Measurements from ENCODE around the gene CENPM.

The CENPM gene

GRCh38 chr22:41983513-41984405 is 36.8 kb upstream of the CENPM start:
- TF ChIP-seq CTCF (IDR thresholded peaks at IDR 0.05) = no peak
- TF ChIP-seq ZFX (IDR thresholded peaks at IDR 0.05; ENCODE audit: borderline replicate concordance) = no peak

GRCh38 chr22:41982865-41983264 is 35.9 kb upstream of the CENPM start:
- no peak overlapping the region for H3K27ac ChIP-seq
- TF ChIP-seq CTCF (IDR thresholded peaks at IDR 0.05) = no peak

More at GRCh38 chr22:41983513-41984405, 36.8 kb upstream of the CENPM start:
- no peak overlapping the region for H3K27ac ChIP-seq

DNA sequence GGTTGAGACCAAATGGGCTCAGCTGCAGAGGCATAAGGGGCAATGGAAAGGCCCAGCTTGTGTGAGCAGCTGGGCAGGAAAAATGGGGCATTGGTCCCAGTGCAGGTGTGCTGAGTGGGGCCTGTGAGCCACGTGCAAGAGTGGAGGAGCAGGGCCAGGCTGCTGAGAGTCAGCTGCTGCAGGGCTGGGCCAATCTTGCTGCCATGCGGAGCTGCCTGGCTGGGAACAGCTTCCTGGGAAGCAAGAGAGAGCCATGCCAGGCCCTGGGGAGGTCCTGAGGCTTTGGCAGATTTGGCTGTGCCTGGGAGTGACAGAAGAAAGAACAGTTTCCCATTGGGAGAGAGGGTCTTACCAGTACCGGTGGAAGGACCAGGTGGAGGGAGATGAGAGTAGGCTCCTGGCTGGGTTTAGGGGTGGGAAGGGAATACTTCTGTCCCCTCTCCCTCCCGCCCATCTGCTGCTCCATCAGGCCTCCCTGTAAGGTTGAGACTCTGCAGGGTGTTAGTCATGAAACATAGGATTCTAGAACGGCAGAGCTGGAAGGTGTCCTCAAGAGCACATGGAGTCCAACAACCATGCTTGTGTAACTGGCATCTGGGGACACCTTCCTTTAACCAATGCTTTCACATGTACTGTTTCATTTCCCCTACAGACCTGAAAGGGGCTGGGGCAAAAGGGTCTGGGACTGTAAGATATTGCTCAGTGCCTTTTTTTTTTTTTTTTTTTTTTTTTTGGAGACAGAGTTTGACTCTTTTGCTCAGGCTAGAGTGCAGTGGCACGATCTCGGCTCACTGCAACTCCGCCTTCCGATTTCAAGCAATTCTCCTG is 32.7 kb upstream of the CENPM start:
- no peak overlapping the region for H3K27ac ChIP-seq
- TF ChIP-seq CTCF (IDR thresholded peaks at IDR 0.05) (no peak), ZFX (IDR thresholded peaks at IDR 0.05; ENCODE audit: borderline replicate concordance) (no peak)

- no peak overlapping the region for H3K27ac ChIP-seq
These were observed 31.8 kb upstream of the CENPM start for GRCh38 chr22:41978732-41979131.

GRCh38 chr22:41976961-41977566 is 30.1 kb upstream of the CENPM start:
- no peak for TF ChIP-seq ZFX (IDR thresholded peaks at IDR 0.05; ENCODE audit: borderline replicate concordance)
- no peak for TF ChIP-seq CTCF (IDR thresholded peaks at IDR 0.05)
- H3K27ac ChIP-seq = no peak overlapping the region

More at GRCh38 chr22:41978732-41979131, 31.8 kb upstream of the CENPM start:
- TF ChIP-seq CTCF (IDR thresholded peaks at IDR 0.05) (no peak), ZFX (IDR thresholded peaks at IDR 0.05; ENCODE audit: borderline replicate concordance) (no peak)

DNA sequence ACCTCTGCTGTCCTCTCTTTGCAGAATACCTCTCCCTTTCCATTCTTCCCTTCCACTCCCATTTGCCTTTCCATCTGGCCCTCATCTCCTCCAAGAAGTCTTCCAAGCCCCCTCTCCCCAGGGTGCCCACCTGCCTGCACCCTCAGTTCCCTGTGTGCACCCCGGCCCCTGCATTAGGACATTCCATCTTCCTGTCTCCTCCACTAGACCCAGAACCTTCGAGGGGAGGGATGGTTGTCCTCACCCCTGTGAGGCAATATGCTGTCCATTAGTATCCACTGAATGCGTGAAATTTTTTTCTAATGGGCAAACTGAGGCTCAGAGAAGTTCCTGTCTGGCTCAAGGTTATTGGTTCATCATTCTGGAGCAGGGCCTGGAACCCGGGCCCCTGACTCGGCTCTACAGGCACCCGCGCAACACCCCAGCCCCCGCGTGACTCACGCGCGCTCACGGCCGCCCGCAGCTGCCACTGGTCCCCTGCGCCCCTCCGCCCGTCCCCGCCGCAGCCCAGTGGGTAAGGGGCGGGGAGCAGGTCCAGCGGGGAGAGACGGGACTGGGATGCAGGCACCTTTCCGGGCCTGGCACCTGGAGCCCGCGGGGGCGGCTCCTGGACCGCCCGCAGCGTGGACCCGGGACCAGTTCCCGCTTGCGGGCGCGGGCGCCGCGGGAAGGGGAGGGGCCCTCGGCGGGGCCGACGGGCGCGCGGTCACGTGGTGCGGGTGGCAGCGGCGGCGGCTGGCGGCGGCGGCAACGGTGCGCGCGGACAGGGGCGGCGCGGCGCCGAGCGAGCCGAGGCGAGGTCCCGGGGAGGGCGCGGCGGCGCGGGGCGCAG is 29.3 kb upstream of the CENPM start:
- TF ChIP-seq CTCF (IDR thresholded peaks at IDR 0.05) = no peak
- no peak for TF ChIP-seq ZFX (IDR thresholded peaks at IDR 0.05; ENCODE audit: borderline replicate concordance)
- no peak overlapping the region for H3K27ac ChIP-seq

Data from 22Rv1 (cell line).